ENCODE data around the gene CHRM5.

- TF ChIP-seq TBP (optimal IDR thresholded peaks at IDR 0.05; ENCODE audit: low read depth, low read length): no peak
- TF ChIP-seq CTCF (IDR thresholded peaks at IDR 0.05 in 2 of 3, conservative IDR thresholded peaks at IDR 0.05 in 1 of 3; ENCODE audit: insufficient read depth in 2 of 3, low read depth in 1 of 3, low read length in 3 of 3): no peak
- no peak for TF ChIP-seq EZH2 (IDR thresholded peaks at IDR 0.05; ENCODE audit: borderline replicate concordance, low read depth, low read length)
- no peak for TF ChIP-seq ZNF830 (CRISPR knock-in tag; IDR thresholded peaks at IDR 0.05)
Measured at GRCh38 chr15:33941279-33942063, 26.8 kb upstream of the CHRM5 start.

Data from K562 (cell line).